Erythroblast (primary cell): Measurements from ENCODE around the gene JSRP1.

ENCODE experiments used
- GATA1 ChIP-seq: IDR thresholded peaks from 2 replicates; pipeline ENCODE4 v1.6.1; 2011; ENCODE audit warnings: low read depth, mild to moderate bottlenecking, control low read depth, low read length, moderate library complexity
- POLR2A ChIP-seq: IDR thresholded peaks from 2 replicates; pipeline ENCODE4 v1.6.1; 2011; ENCODE audit warnings: mild to moderate bottlenecking, low read length

- no peak for TF ChIP-seq POLR2A
- TF ChIP-seq GATA1: no peak
These were observed 11.7 kb downstream of the JSRP1 start for GRCh38 chr19:2244486-2244885.
